ENCODE data around the gene AIFM3.
"Not testable (repeated sequence)": the region's sequence is repeated elsewhere in the genome, so short reads cannot be mapped to it uniquely, and the experiment has no call there.

AIFM3 gene

GRCh38 chr22:20966883-20967696, at the start of gene AIFM3:
Gene AIFM3 (plus strand): TSS chr22:20967255. CDS start chr22:20967945, 690 bp downstream.
- DNase-seq (ENCODE audit: low spot score): no peak

DNA sequence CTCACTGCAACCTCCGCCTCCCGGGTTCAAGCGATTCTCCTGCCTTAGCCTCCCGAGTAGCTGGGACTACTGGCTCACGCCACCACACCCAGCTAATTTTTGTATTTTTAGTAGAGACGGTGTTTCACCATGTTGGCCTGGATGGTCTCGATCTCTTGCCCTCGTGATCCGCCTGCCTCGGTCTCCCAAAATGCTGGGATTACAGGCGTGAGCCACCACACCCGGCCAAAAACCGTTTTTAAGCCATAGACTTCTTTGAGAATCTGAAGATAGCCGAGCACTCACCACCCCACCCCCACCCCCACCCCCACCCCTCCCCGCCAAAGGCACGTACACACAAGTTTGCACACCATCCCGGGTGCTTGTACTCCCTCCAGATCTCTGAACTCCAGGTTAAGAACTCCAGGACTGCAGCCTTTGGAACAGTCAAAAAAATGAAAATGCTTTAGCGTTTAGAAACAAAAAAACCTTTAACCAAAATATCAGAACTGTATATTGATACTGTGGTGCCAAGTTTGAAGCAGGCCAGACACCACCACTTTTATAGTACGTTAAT, 48.3 kb upstream of the AIFM3 start:
- DNase-seq (ENCODE audit: low spot score): no peak

DNA sequence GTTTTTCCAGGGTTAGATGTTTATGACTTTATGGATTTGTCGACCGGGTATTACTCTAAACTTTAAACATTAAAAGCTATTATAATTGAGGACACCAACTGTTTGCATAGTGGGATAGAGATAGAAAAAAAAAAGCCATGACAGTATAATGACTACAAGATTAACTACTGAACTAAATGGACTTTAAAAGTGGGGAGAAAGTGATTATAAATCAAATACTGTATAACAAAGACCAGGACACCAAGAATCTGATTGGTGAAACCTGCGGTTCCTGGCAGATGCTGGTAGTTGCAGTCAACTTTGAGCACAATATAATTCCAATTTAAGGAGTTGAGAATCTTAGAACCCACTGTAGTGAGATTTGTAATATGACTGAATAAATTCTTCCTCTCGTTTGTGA, 47.3 kb upstream of the AIFM3 start:
- DNase-seq (ENCODE audit: low spot score): no peak

DNA sequence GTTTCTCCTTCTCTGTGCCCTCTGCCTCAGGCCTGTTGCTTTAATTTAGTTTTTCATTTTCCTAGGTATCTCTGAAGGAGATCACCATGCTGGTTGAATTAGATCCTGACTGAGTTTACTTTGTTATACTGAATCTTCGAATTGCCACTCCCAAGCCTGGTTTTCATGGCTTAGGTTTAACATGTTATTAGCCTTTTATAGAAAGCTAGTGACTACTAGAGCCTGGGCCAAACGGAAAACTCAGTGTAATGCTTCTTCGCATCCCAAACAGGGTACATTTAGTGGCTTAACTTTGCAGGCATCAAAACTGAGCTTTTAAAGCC, 46.2 kb upstream of the AIFM3 start:
- no peak for DNase-seq (ENCODE audit: low spot score)

- no peak for DNase-seq (ENCODE audit: low spot score)
Observed at GRCh38 chr22:20922141-20922751, 44.8 kb upstream of the AIFM3 start.

- DNase-seq (ENCODE audit: low spot score): no peak
Observed at GRCh38 chr22:20926243-20926642, 40.8 kb upstream of the AIFM3 start.

- DNase-seq (ENCODE audit: low spot score): no peak
Observed at GRCh38 chr22:20927940-20928572, 39.0 kb upstream of the AIFM3 start.

DNA sequence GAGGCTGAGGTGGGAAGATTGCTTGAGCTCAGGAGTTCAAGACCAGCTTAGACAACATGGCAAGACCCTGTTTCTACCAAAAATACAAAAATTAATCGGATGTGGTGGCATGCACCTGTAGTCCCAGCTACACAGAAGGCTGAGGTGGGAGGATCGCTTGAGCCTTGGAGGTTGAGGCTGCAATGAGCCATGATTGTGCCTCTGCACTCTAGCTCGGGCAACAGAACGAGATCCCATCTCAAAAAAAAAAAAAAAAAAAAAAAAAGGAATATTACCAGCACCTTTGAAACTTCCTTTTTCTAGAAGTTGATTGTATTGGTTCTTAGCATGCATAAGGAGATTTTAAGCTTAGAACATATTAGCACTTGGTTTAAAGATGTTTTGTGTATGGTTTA, 38.5 kb upstream of the AIFM3 start:
- no peak for DNase-seq (ENCODE audit: low spot score)

GRCh38 chr22:20930004-20930403, 37.1 kb upstream of the AIFM3 start:
- DNase-seq (ENCODE audit: low spot score): no peak

DNA sequence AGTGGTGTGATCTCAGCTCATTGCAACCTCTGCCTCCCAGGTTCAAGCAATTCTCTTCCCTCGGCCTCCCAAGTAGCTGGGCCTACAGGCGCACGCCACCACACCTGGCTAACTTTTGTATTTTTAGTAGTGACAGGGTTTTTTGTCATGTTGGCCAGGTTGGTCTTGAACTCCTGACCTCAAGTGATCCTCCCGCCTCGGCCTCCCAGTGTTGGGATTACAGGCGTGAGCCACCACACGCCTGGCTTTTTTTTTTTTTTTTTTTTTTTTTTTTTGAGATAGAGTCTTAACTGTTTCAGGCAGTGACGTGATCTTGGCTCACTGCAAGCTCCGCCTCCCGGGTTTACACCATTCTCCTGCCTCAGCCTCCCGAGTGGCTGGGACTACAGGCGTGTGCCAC, 36.6 kb upstream of the AIFM3 start:
- DNase-seq (ENCODE audit: low spot score): not testable (repeated sequence)

DNA sequence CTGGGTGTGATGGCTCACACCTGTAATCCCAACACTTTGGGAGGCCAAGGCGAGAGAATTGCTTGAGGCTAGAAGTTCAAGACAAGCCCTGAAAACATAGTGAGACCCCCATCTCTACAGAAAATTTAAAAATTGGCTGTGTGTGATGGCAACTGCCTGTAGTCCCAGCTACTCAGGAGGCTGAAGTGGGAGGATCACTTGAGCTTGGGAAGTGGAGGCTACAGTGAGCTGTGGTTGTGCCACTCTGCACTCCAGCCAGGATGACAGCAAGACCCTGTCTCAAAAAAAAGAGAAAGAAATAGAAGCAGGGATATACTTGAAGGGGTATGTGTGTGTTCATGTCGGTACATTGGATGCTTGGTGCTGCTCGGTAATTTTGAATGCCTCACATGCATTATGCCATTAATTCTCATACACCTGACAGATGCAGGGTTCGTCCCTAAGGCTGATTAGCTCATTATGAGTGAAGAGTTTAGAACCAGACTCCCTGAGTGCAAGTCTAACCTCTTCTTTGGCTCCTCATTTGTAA, 35.9 kb upstream of the AIFM3 start:
- no peak for DNase-seq (ENCODE audit: low spot score)

- DNase-seq (ENCODE audit: low spot score): no peak
Observed at GRCh38 chr22:20933910-20934309, 33.1 kb upstream of the AIFM3 start.

- not testable (repeated sequence) for DNase-seq (ENCODE audit: low spot score)
Observed at GRCh38 chr22:20935049-20935448, 32.0 kb upstream of the AIFM3 start.

DNA sequence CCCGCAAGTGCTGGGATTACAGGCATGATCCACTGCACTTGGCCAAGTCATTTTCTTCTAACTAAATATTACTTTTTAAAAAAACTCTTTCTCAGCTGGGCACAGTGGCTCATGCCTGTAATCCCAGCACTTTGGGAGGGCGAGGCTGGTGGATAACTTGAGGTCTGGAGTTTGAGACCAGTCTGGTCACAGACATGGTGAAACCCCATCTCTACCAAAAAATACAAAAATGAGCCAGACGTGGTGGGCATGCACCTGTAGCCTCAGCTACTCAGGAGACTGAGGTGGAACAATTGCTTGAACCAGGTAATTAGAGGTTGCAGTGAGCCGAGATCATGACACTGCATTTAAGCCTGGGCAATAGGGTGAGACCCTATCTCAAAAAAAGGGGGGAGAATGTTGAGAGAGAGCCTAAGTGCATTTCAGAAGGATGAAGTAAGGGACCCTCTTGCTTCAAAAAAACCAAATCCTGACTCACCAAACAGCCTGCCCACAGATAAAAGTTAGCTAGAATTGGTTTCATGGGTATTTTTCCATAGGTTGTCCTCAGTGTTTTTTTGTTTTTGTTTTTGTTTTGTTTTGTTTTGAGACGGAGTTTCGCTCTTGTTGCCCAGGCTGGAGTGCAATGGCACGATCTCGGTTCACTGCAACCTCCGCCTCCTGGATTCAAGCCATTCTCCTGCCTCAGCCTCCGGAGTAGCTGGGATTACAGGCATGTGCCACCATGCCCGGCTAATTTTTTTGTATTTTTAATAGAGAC, 31.1 kb upstream of the AIFM3 start:
- DNase-seq (ENCODE audit: low spot score): not testable (repeated sequence)

- no peak for DNase-seq (ENCODE audit: low spot score)
Observed at GRCh38 chr22:20937031-20937793, 29.8 kb upstream of the AIFM3 start.

DNA sequence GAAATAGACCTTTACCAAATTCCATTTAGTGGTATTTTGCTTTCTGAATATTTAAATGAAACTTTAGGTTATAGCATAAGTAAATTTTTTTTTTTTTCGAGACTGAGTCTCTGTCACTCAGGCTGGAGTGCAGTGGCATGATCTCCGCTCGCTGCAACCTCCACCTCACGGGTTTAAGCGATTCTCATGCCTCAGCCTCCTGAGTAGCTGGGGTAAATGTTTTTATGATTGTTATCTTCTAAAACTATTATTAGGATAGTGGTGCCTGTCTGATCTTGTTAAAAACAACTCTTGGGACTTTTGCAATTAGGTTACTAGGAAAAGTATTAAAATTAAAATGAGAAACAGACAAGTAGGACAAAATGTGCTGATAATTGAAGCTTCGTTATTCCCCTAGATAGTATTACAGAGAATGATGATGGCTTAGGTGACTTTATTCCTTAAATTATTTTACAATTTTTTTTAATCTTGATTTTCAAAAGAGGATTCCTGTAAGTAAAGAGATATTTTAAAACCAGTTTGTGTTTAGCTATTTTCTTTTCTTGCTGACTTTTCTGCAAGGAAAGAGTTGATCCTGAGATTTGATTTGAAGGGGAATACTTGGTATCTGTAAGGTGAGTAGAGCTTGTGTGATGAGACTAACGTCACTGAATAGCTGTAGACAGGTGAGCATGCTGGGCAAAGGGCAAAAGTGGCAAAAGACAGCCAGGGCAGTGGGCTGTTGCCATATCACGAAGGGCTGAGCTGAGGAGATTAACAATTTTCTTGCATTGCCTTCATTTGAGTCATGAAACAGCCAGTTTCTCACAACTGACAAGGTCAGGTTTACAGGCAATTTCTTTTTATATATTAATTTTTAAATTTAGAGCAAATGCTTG, 29.0 kb upstream of the AIFM3 start:
- DNase-seq (ENCODE audit: low spot score): no peak

DNA sequence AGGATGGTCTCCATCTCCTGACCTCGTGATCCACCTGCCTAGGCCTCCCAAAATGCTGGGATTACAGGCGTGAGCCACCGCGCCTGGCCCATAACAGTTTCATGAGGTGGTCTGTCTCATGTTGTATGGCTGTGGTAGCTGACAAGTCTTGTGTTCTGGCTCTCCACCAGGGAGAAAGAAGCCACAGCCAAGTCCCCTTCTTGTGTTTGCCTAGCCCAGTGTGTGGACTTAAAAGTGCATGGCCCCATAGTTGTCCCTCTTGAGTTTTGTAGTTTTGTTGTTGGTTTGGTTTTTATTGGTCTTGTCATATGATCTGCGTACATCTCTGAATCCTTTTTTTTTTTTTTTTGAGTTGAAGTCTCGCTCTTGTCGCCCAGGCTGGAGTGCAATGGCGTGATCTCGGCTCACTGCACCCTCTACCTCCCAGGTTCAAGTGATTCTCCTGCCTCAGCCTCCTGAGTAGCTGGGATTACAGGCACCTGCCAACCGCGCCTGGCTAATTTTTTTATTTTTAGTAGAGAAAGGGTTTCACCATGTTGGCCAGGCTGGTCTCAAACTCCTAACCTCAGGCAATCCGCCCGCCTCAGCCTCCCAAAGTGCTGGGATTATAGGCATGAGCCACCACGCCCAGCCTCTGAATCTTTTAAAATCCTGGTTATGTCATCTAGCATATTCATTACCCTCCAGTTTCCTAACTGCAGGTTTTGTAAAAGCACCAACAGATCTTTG, 27.4 kb upstream of the AIFM3 start:
- not testable (repeated sequence) for DNase-seq (ENCODE audit: low spot score)

DNA sequence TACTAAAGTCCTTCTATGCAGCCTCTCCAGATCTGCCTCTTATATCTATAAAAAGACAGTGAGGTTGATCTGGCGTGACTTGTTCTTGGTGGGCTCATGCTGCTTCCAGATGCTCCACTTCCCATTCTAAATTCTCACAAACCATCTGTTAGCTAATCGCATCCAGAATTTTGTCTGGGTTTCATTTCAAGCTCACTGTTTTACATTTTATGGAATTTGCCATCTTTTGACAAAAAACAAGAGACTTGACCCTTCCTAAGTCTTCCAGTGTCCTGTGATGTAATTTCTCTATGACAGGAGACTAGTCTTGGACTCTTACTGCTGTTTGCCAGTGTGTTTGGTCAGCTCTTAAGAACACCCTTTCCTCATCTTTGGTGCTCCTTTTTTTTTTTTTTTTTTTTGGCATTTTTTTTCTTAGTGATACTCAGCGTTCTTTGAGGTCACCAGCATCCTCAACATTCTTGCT, 26.8 kb upstream of the AIFM3 start:
- DNase-seq (ENCODE audit: low spot score): no peak

GRCh38 chr22:20940904-20941385, 26.1 kb upstream of the AIFM3 start:
- no peak for DNase-seq (ENCODE audit: low spot score)
